HCT116 (cell line): ENCODE data around the gene REXO4. TPM values are rescaled to one million over a fixed set of nuclear protein-coding genes. Genes with fewer than 3 reads are reported as not detected.

Experiments used
- ATAC-seq: fragments of 200-7000 bp; cut with Tn5 transposase; 2 replicates; pipeline ENCODE4 v1.9.1; 2020; ENCODE audit warnings: mild to moderate bottlenecking, moderate library complexity
- BruUV-seq: library from RNA; stranded (reverse); fragments of 400-500 nt; replicated peaks from 2 replicates; lab custom pipeline; 2021; lab: Mats Ljungman, UMichigan
- CTCF ChIA-PET: fragments of 300-600 bp; sonication (Branson Sonifier 250); formaldehyde crosslinking; loops from one replicate; lab custom pipeline; 2021; ENCODE audit warnings: antibody characterized with exemption; lab: Charles Lee
- POLR2A ChIA-PET: fragments of 300-600, 350-600 bp; sonication (Branson Sonifier 250); formaldehyde crosslinking; loops from one replicate; lab custom pipeline; 2021; ENCODE audit warnings: antibody characterized with exemption; lab: Charles Lee
- RAD21 ChIA-PET, 2 experiments: fragments of 300-600 bp; sonication (Branson Sonifier 250); formaldehyde crosslinking; loops; one replicate each; lab custom pipeline; 2023; ENCODE audit warnings: low total read pairs in 2 of 2; ENCODE audit not compliant: uncharacterized antibody in 2 of 2, unreplicated experiment in 2 of 2, low non-redundant PET in 1 of 2; lab: Charles Lee
- DNase-seq: peaks from one replicate; pipeline ENCODE4 v3.0.0-alpha.2; 2010; ENCODE audit warnings: low read depth, low spot score
- H2AFZ ChIP-seq: fragments of 200-600 bp; shearing (Covaris generic), sonication (generic); 2 replicates; pipeline ENCODE4 v1.6.1; 2017; ENCODE audit warnings: low read depth, mixed run types, mixed read lengths, antibody characterized with exemption, low read length; ENCODE audit not compliant: poor library complexity, severe bottlenecking
- H3K27ac ChIP-seq: 2 replicates; pipeline ENCODE4 v1.5.1; 2012; ENCODE audit warnings: low read depth, low read length
- H3K27me3 ChIP-seq: fragments of 200-600 bp; sonication (generic); 2 replicates; pipeline ENCODE4 v1.6.1; 2016; ENCODE audit warnings: mixed run types, low read length, mixed read lengths; ENCODE audit not compliant: insufficient read depth
- H3K36me3 ChIP-seq, 2 experiments: fragments of 200-500 bp in 1 of 2; fragments of 200-600 bp in 1 of 2; sonication (Bioruptor generic) in 1 of 2; sonication (generic) in 1 of 2; 2 replicates each; pipeline versions ENCODE4 v1.5.1 to v1.6.1; 2014 to 2016; ENCODE audit warnings: low read length in 2 of 2, inconsistent platforms in 1 of 2, mixed read lengths in 1 of 2, mixed run types in 1 of 2; ENCODE audit not compliant: insufficient read depth in 2 of 2, control insufficient read depth in 1 of 2
- H3K4me1 ChIP-seq, 2 experiments: fragments of 200-600 bp in 1 of 2; sonication (generic) in 1 of 2; 2 replicates each; pipeline versions ENCODE4 v1.5.1 to v1.6.1; 2012 to 2017; ENCODE audit warnings: low read length in 2 of 2, inconsistent platforms in 1 of 2, mild to moderate bottlenecking in 1 of 2, mixed read lengths in 1 of 2, mixed run types in 1 of 2, moderate library complexity in 1 of 2; ENCODE audit not compliant: insufficient read depth in 2 of 2, control insufficient read depth in 1 of 2
- H3K4me2 ChIP-seq: fragments of 200-600 bp; sonication (generic); 2 replicates; pipeline ENCODE4 v1.6.1; 2017; ENCODE audit warnings: mixed run types, low read length, mixed read lengths
- H3K4me3 ChIP-seq, 2 experiments: fragments of 200-600 bp in 1 of 2; sonication (generic) in 1 of 2; replicated peaks in 1 of 2; 2 replicates each; pipeline ENCODE4 v1.5.1; 2011 to 2016; ENCODE audit warnings: low read length in 2 of 2, control low read depth in 1 of 2, low read depth in 1 of 2, mild to moderate bottlenecking in 1 of 2, mixed read lengths in 1 of 2, mixed run types in 1 of 2
- H3K79me2 ChIP-seq: fragments of 200-600 bp; sonication (generic); 2 replicates; pipeline ENCODE4 v1.6.1; 2017; ENCODE audit warnings: mild to moderate bottlenecking, mixed run types, low read length, moderate library complexity, mixed read lengths; ENCODE audit not compliant: insufficient read depth
- H3K9ac ChIP-seq: fragments of 200-600 bp; sonication (generic); 2 replicates; pipeline ENCODE4 v1.6.1; 2016; ENCODE audit warnings: low read length, mixed read lengths
- H3K9me2 ChIP-seq: fragments of 200-600 bp; sonication (generic), shearing (Covaris generic); 2 replicates; pipeline ENCODE4 v1.6.1; 2017; ENCODE audit warnings: mixed run types, mild to moderate bottlenecking, moderate library complexity; ENCODE audit not compliant: insufficient read depth
- H3K9me3 ChIP-seq, 2 experiments: fragments of 200-500 bp in 1 of 2; fragments of 200-600 bp in 1 of 2; sonication (Bioruptor generic) in 1 of 2; sonication (generic) in 1 of 2; 2 replicates each; pipeline ENCODE4 v1.6.1; 2014 to 2017; ENCODE audit warnings: low read length in 2 of 2, mixed read lengths in 2 of 2, inconsistent platforms in 1 of 2, low read depth in 1 of 2, mild to moderate bottlenecking in 1 of 2, mixed run types in 1 of 2, moderate library complexity in 1 of 2; ENCODE audit not compliant: control insufficient read depth in 1 of 2, insufficient read depth in 1 of 2
- H4K20me1 ChIP-seq: fragments of 200-600 bp; sonication (generic), shearing (Covaris generic); 2 replicates; pipeline ENCODE4 v1.6.1; 2017; ENCODE audit warnings: mixed run types, mild to moderate bottlenecking, moderate library complexity; ENCODE audit not compliant: insufficient read depth
- ATF3 ChIP-seq: IDR thresholded peaks from 2 replicates; pipeline ENCODE4 v1.6.1; 2012
- CBX3 ChIP-seq: IDR thresholded peaks from 2 replicates; pipeline ENCODE4 v1.6.1; 2012; ENCODE audit warnings: low read depth
- CEBPB ChIP-seq: IDR thresholded peaks from 2 replicates; pipeline ENCODE4 v1.6.1; 2012; ENCODE audit warnings: low read depth
- EGR1 ChIP-seq: IDR thresholded peaks from 2 replicates; pipeline ENCODE4 v1.6.1; 2012; ENCODE audit warnings: low read depth
- ELF1 ChIP-seq: IDR thresholded peaks from 2 replicates; pipeline ENCODE4 v1.6.1; 2012; ENCODE audit warnings: low read depth, borderline replicate concordance
- EZH2 ChIP-seq: fragments of 200-600 bp; sonication (generic); IDR thresholded peaks from 2 replicates; pipeline ENCODE4 v1.6.1; 2017; ENCODE audit warnings: antibody characterized with exemption, mixed run types
- EZH2phosphoT487 ChIP-seq: fragments of 200-600 bp; IDR thresholded peaks from 2 replicates; pipeline ENCODE4 v1.6.1; 2018; ENCODE audit warnings: antibody characterized with exemption, borderline replicate concordance
- FOSL1 ChIP-seq: IDR thresholded peaks from 2 replicates; pipeline ENCODE4 v1.6.1; 2012; ENCODE audit warnings: low read depth
- JUND ChIP-seq: IDR thresholded peaks from 2 replicates; pipeline ENCODE4 v1.6.1; 2012
- MAX ChIP-seq: IDR thresholded peaks from 2 replicates; pipeline ENCODE4 v1.6.1; 2012
- POLR2A ChIP-seq: IDR thresholded peaks from 2 replicates; pipeline ENCODE4 v1.7.0; 2011; ENCODE audit warnings: borderline replicate concordance; ENCODE audit not compliant: insufficient read depth, insufficient read length; ENCODE audit errors: extremely low read depth
- POLR2AphosphoS5 ChIP-seq: IDR thresholded peaks from 2 replicates; pipeline ENCODE4 v1.6.1; 2011; ENCODE audit warnings: mild to moderate bottlenecking, low read depth, low read length, moderate library complexity
- RAD21 ChIP-seq: IDR thresholded peaks from 2 replicates; pipeline ENCODE4 v1.6.1; 2012; ENCODE audit warnings: low read depth, mild to moderate bottlenecking
- REST ChIP-seq: IDR thresholded peaks from 2 replicates; pipeline ENCODE4 v1.6.1; 2012; ENCODE audit warnings: low read depth
- SIN3A ChIP-seq: IDR thresholded peaks from 2 replicates; pipeline ENCODE4 v1.6.1; 2012; ENCODE audit warnings: low read depth
- SP1 ChIP-seq: IDR thresholded peaks from 2 replicates; pipeline ENCODE4 v1.6.1; 2012; ENCODE audit warnings: low read depth
- SRF ChIP-seq: IDR thresholded peaks from 2 replicates; pipeline ENCODE4 v1.6.1; 2012; ENCODE audit warnings: low read depth
- TCF7L2 ChIP-seq: IDR thresholded peaks from 2 replicates; pipeline ENCODE4 v1.7.0; 2011; ENCODE audit warnings: borderline replicate concordance, inconsistent platforms; ENCODE audit not compliant: insufficient read depth, insufficient read length; ENCODE audit errors: extremely low read depth
- YY1 ChIP-seq: IDR thresholded peaks from 2 replicates; pipeline ENCODE4 v1.6.1; 2011; ENCODE audit warnings: low read length, low read depth, moderate library complexity, mild to moderate bottlenecking; ENCODE audit not compliant: insufficient replicate concordance; ENCODE audit errors: extremely low read depth
- ZBTB33 ChIP-seq: IDR thresholded peaks from 2 replicates; pipeline ENCODE4 v1.6.1; 2011; ENCODE audit warnings: mild to moderate bottlenecking, low read length, moderate library complexity; ENCODE audit not compliant: insufficient replicate concordance; ENCODE audit errors: extremely low read depth
- ZFX ChIP-seq: fragments of 450-650 bp; IDR thresholded peaks from 2 replicates; pipeline ENCODE4 v1.6.1; 2017
- ZNF274 ChIP-seq: fragments of 200-500 bp; sonication (Bioruptor generic); IDR thresholded peaks from 2 replicates; pipeline ENCODE4 v1.6.1; 2014; ENCODE audit warnings: mild to moderate bottlenecking, low read depth, low read length, inconsistent platforms
- intact Hi-C: fragments of 100-400 bp; cut with micrococcal nuclease; formaldehyde crosslinking; loops from 2 replicates; pipeline ENCODE4 v1.10.0; 2022
- total RNA-seq: library from RNA; stranded (reverse); gene quantifications from one replicate; pipeline ENCODE4 v1.2.1, GENCODE V29; 2021; ENCODE audit not compliant: unreplicated experiment

REXO4 gene
- total RNA-seq, 1 experiment from 2014 or later: 24.6 TPM

- no peaks in the 10 kb centered on the region for H3K9me3 ChIP-seq
- peak within 1 kb of the TSS; percentile 93 for H3K4me2 ChIP-seq
- peaks cover 9% of the 10 kb centered on the region; the same call in 1 of the 2 replicates for H4K20me1 ChIP-seq
- ChIA-PET RAD21 (interaction anchor here in 1 of 2 experiments (0.8 kb wide), 1 partner anchor 167 kb away, joined by 6 read pairs; no protein-coding TSS in a partner anchor), POLR2A (interaction anchor here (1.3 to 2.0 kb wide), 5 partner anchors 9 to 18 kb away, joined by 4 to 15 read pairs (median 7); partner anchors contain the start of genes MED22 and RPL7A), CTCF (interaction anchor here (1.0 to 1.5 kb wide), 2 partner anchors 48 to 130 kb away, joined by 3 to 4 read pairs; no protein-coding TSS in a partner anchor)
- DNase-seq: no peak
- BruUV-seq: no TSS peak
- H3K27ac ChIP-seq: peak within 1 kb of the TSS; percentile 61
- no peaks in the 10 kb centered on the region for H3K9me2 ChIP-seq
- ATAC-seq: peak; percentile 78
- H2AFZ ChIP-seq: no peak within 1 kb of the TSS
- H3K4me1 ChIP-seq: peaks cover 7 to 24% of the 10 kb centered on the region in 2 experiments; a peak in 3 of 4 replicates
- H3K4me3 ChIP-seq: peak within 1 kb of the TSS; percentile 87 to 96
- H3K9ac ChIP-seq: peak within 1 kb of the TSS; percentile 84
- peaks cover 24 to 28% of the 10 kb centered on the region in 2 experiments for H3K36me3 ChIP-seq
- peaks cover 52% of the 10 kb centered on the region for H3K79me2 ChIP-seq
- no peaks in the 10 kb centered on the region for H3K27me3 ChIP-seq
- intact Hi-C loops: loop anchor here (5.0 to 10.0 kb wide), 2 partner anchors 131 to 638 kb away; partner anchors contain the start of gene VAV2
- TF ChIP-seq EZH2phosphoT487 (no peak), EGR1 (no peak), CEBPB (no peak), TCF7L2 (no peak), EZH2 (no peak), SIN3A (no peak), REST (no peak), SP1 (no peak), POLR2AphosphoS5 (peak; percentile 92), CBX3 (no peak), FOSL1 (no peak), ATF3 (no peak), MAX (no peak), POLR2A (peak; percentile 94), ZFX (0 out of 2 replicates have a peak, but pooled peaks have one; percentile 26), YY1 (peak; percentile 93), ZNF274 (no peak), ZBTB33 (no peak), ELF1 (no peak), SRF (no peak), RAD21 (no peak), JUND (no peak)
Observed at GRCh38 chr9:133356391-133357091, 61.3 kb downstream of the REXO4 start, which contains the start of the genes SURF1 and SURF2. TSS of gene SURF1 (minus strand) at chr9:133356487. CDS start at chr9:133356453, 34 bp downstream. TSS of gene SURF2 (plus strand) at chr9:133356550. CDS start at chr9:133356593, 43 bp downstream.
